Activated naive CD8-positive, alpha-beta T cell treated with anti-CD3 and anti-CD28 coated beads, Interleukin-2, amount 10 ng/mL, durations not matched to agents 7 days and 5 days (primary cell): ENCODE results near the gene EP400. TPM values are rescaled to one million over a fixed set of nuclear protein-coding genes. Genes with fewer than 3 reads are reported as not detected.
A peak's percentile ranks its signal among the peaks of the same experiment; 100 is the strongest.

Experiments
- ATAC-seq: fragments of 150-1000 bp; cut with Tn5 transposase; one replicate; pipeline ENCODE4 v1.10.0; 2021; ENCODE audit warnings: low read depth, moderate library complexity
- POLR2A ChIA-PET: fragments of 350-600 bp; sonication (Branson Sonifier 250); formaldehyde crosslinking; loops from one replicate; lab custom pipeline; 2021; ENCODE audit warnings: antibody characterized with exemption; lab: Charles Lee
- DNase-seq: peaks from one replicate; pipeline ENCODE4 v3.0.0; 2021
- H3K27ac Mint-ChIP-seq: one replicate; pipeline ENCODE4 v1.8.0; 2022; ENCODE audit warnings: mild to moderate bottlenecking, mixed read lengths
- H3K27me3 Mint-ChIP-seq: one replicate; pipeline ENCODE4 v1.8.0; 2022; ENCODE audit warnings: mild to moderate bottlenecking, moderate library complexity, mixed read lengths
- H3K36me3 Mint-ChIP-seq: one replicate; pipeline ENCODE4 v1.8.0; 2021; ENCODE audit warnings: mild to moderate bottlenecking, mixed read lengths
- H3K4me1 Mint-ChIP-seq: one replicate; pipeline ENCODE4 v1.8.0; 2021; ENCODE audit warnings: mixed read lengths
- H3K4me3 Mint-ChIP-seq: one replicate; pipeline ENCODE4 v1.8.0; 2022; ENCODE audit warnings: mild to moderate bottlenecking, moderate library complexity, mixed read lengths
- H3K9me3 Mint-ChIP-seq: one replicate; pipeline ENCODE4 v1.8.0; 2021; ENCODE audit warnings: mixed read lengths
- total RNA-seq, 2 experiments: library from RNA; stranded (reverse); gene quantifications; one replicate each; pipeline ENCODE4 v1.2.3, GENCODE V29; 2021

EP400 gene
- total RNA-seq, 2 experiments from 2014 or later, result 66.7 to 70.2 TPM

DNA sequence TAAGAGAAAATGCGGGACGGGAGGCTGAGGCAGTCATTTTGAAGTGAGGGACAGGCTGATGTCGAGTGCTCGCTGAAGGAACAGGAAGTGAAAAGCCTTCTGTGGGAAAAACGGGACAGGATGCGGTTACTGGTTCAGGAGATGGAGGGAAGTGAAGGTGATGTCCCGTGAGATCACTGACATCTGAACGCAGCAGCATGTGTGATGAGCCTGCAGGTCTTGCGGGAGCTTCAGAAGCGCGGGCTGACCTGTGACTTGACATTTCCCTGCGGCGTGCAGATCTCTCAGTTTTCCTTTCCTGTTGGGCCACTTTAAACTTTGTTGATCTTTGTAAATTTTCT is 116.6 kb downstream of the EP400 start:
- Mint-ChIP-seq H3K4me1 (peaks cover 29% of the 10 kb centered on the region), H3K27ac (peak overlapping the region; percentile 78), H3K9me3 (no peaks in the 10 kb centered on the region), H3K27me3 (no peaks in the 10 kb centered on the region), H3K36me3 (peaks cover 26% of the 10 kb centered on the region), H3K4me3 (peak overlapping the region; percentile 75)
- DNase-seq (no peak), ATAC-seq (peak; percentile 75)
- POLR2A ChIA-PET, result no interaction called here

DNA sequence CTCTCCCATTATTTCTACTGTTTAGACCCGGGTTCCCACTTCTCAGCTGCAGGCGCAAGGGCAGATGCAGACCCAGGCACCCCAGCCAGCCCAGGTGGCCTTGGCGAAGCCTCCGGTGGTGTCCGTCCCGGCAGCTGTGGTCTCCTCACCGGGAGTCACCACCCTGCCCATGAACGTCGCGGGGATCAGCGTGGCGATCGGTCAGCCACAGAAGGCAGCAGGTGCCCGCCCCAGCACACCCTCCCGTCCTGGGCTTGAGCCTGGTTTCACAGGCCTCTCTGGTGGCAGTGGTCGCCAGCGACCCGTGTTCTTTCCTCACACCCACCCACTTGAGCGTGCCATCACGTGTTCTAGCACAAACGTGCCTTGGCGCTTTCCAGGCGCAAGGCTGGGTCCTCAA is 117.0 kb downstream of the EP400 start:
- Mint-ChIP-seq H3K27me3 (no peaks in the 10 kb centered on the region), H3K9me3 (no peaks in the 10 kb centered on the region), H3K4me1 (peaks cover 29% of the 10 kb centered on the region), H3K27ac (peak overlapping the region; percentile 78), H3K36me3 (peaks cover 25% of the 10 kb centered on the region), H3K4me3 (peak overlapping the region; percentile 75)
- POLR2A ChIA-PET, result no interaction called here
- ATAC-seq, result no peak
- DNase-seq, result no peak

DNA sequence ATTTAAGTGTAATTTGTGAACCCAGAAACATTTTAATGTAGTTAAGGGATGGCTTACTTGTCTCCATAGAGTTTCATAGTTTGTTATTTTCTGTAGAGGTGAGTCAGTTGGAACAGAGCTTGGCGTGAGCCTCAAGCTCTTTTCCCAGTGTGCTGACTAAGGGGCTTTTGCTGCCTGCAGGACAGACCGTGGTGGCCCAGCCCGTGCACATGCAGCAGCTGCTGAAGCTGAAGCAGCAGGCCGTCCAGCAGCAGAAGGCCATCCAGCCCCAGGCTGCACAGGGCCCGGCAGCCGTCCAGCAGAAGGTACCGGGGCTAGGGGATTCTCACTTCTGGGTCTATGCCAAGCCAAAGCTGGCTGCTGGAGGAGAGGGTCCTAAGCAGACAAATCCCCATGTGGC is 117.4 kb downstream of the EP400 start:
- DNase-seq (no peak), ATAC-seq (no peak)
- Mint-ChIP-seq H3K27ac (no peak overlapping the region), H3K9me3 (no peaks in the 10 kb centered on the region), H3K4me3 (peak overlapping the region; percentile 13), H3K27me3 (no peaks in the 10 kb centered on the region), H3K36me3 (peaks cover 27% of the 10 kb centered on the region), H3K4me1 (peaks cover 29% of the 10 kb centered on the region)
- POLR2A ChIA-PET, result no interaction called here

DNA sequence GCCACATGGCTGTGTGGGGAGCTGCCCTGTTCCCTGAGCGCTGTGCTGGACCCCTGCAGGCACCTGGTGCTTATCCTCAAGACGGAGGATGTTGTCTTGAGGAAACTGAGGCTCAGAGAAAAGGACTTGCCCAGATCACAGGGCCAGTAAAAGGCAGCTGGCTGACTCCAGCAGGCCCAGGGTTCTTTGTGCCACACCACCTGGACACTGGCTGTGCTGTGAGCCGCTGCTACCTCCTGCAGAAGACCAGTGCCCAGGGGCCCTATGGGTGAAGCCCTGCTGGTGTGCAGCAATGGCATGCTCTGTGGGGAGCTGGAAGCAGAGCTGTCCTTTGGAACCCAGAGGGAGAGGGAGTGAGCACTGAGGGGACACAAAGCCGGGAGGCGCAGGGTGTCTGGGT is 118.5 kb downstream of the EP400 start:
- POLR2A ChIA-PET, result no interaction called here
- peaks cover 27% of the 10 kb centered on the region for H3K4me1 Mint-ChIP-seq
- DNase-seq (no peak), ATAC-seq (no peak)
- H3K9me3 Mint-ChIP-seq, result no peaks in the 10 kb centered on the region
- no peak overlapping the region for H3K4me3 Mint-ChIP-seq
- H3K36me3 Mint-ChIP-seq, result peaks cover 24% of the 10 kb centered on the region
- H3K27me3 Mint-ChIP-seq, result no peaks in the 10 kb centered on the region
- H3K27ac Mint-ChIP-seq, result no peak overlapping the region

DNA sequence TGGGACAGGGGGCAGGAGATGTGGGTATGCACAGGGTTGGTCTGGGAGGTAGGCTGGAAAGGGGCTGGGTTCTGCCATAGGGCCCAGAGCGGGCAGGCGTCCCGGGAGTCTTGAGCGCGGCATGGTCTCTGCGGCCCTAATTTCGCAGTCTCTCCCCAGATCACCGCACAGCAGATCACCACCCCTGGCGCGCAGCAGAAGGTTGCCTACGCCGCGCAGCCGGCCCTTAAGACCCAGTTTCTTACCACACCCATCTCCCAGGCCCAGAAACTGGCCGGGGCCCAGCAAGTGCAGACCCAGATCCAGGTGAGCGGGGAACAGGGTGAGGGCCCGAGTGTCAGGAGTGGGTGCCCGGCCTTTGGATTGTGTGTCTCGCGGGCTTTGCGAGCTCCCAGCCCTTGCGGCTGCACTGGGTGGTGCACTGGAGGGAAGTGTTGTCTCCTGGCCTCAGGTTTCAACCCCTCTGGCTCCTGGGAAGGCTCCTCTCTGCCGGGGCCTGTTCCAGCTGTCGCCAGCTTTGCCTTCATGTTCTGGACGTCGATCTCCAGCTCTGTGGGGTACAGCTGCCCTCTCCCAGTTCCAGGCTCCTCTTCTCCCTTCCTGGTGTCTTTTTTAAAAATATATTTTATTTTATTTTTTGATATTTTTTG is 119.7 kb downstream of the EP400 start:
- H3K4me3 Mint-ChIP-seq, result no peak overlapping the region
- H3K27ac Mint-ChIP-seq, result no peak overlapping the region
- no peaks in the 10 kb centered on the region for H3K27me3 Mint-ChIP-seq
- peaks cover 16% of the 10 kb centered on the region for H3K4me1 Mint-ChIP-seq
- ATAC-seq (no peak), DNase-seq (no peak)
- H3K9me3 Mint-ChIP-seq, result no peaks in the 10 kb centered on the region
- peaks cover 27% of the 10 kb centered on the region for H3K36me3 Mint-ChIP-seq
- POLR2A ChIA-PET, result no interaction called here

DNA sequence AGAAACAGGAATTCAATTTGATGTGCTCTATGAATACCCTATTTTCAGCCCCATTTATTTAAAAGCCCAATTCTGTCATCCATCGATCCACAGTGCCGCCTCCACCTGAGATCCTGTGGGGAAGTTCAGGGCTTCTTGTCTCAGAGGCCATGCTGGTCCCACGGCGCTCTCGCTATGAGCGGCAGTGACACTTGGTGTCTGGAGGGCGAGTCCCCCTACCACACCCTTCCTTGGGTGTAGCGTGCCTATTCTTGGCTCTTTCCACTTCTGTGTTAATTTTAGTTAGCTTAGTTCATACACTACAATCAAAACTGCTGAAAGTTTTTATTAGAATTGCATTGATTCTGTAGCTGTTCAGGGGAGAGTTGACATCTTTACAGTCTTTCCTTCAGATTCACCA is 120.6 kb downstream of the EP400 start:
- DNase-seq (no peak), ATAC-seq (no peak)
- H3K4me1 Mint-ChIP-seq, result peaks cover 16% of the 10 kb centered on the region
- peaks cover 24% of the 10 kb centered on the region for H3K36me3 Mint-ChIP-seq
- no peak overlapping the region for H3K4me3 Mint-ChIP-seq
- POLR2A ChIA-PET, result no interaction called here
- no peaks in the 10 kb centered on the region for H3K27me3 Mint-ChIP-seq
- H3K9me3 Mint-ChIP-seq, result no peaks in the 10 kb centered on the region
- no peak overlapping the region for H3K27ac Mint-ChIP-seq

DNA sequence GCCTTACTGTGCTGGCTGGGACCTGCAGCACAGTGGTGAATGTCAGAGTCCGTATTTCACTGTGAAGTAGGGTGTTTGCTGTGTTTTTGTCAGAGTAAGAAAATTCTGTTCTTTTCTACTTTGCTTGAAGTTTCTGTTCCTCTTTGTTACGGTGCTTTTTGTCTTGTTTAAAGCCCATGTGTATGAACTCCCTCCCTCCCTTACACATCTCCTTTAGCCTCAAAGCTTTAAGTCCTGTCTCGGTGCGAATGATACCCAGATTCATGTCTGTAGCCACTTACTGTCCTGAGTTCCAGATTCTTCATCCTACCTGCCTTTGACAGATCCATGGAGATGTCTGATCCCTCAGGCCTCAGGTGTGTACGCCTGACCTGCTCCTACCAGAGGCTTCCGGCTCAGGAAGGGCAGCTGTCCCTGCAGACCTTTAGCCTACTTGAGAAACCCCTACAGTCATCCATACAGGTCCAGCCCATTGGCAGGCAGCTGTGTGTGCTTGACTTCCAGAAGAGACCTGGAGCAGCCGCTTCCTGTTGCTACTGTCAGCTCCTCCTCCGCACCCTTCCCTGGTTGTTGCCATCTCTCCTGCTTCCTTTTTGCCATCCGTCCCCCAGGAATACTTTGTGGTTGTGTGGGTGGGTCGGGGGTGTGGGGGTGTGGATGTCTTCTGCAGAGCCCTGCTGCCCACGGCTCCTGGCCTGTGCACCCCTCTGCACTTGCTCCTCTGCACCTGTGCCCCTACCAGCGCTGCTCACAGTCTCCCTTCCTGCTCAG is 121.5 kb downstream of the EP400 start:
- POLR2A ChIA-PET, result no interaction called here
- H3K4me1 Mint-ChIP-seq, result peaks cover 11% of the 10 kb centered on the region
- no peaks in the 10 kb centered on the region for H3K27me3 Mint-ChIP-seq
- H3K9me3 Mint-ChIP-seq, result no peaks in the 10 kb centered on the region
- H3K4me3 Mint-ChIP-seq, result no peak overlapping the region
- peaks cover 26% of the 10 kb centered on the region for H3K36me3 Mint-ChIP-seq
- ATAC-seq (no peak), DNase-seq (no peak)
- no peak overlapping the region for H3K27ac Mint-ChIP-seq

DNA sequence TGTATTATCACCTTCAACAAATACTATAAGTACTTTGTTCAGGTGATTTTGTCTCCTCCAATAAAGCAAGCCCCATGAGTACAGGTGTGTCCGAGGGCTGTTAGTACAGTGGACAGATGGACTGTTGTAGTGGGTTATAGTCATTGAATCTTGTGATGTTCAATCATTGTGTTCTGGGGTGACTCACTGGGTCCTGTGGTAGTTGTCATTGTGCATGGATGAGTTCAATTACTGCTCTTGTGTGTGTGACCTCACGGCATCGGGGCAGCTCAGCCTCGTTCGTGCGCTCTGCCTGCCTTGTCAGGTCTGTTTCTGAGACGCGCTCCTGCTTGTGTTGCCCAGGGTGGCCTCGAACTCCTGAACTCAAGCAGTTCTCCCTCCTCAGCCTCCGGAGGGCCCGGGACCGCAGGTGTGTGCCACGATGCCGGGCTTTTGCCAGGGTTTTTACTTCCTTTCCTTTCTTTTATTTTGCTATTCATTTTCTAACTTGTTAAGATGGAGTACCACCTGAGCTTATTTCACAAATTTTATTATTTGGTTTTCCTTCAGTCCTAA is 122.2 kb downstream of the EP400 start:
- ATAC-seq, result no peak
- DNase-seq, result no peak
- Mint-ChIP-seq H3K9me3 (no peaks in the 10 kb centered on the region), H3K4me1 (peaks cover 6% of the 10 kb centered on the region), H3K36me3 (peaks cover 23% of the 10 kb centered on the region), H3K27ac (no peak overlapping the region), H3K27me3 (no peaks in the 10 kb centered on the region), H3K4me3 (no peak overlapping the region)
- POLR2A ChIA-PET, result no interaction called here

DNA sequence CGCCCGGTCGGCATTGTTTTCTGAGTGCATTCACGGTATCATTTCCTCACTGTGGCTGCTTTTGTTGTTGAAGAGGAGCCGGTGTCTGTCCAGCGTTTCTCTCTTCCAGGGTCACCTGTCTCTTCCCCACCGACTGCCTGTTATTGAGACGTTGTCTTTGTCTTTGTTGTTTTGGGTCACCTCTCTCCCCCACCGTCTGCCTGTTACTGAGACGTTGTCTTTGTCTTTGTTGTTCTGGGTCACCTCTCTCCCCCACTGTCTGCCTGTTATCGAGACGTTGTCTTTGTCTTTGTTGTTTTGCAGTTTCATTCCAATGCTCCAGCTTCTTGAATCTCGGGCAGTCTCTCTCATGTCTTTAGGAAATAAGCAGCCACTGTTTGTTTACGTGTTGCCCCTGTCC is 124.5 kb downstream of the EP400 start:
- H3K9me3 Mint-ChIP-seq, result no peaks in the 10 kb centered on the region
- no peak overlapping the region for H3K27ac Mint-ChIP-seq
- no peaks in the 10 kb centered on the region for H3K4me1 Mint-ChIP-seq
- POLR2A ChIA-PET, result no interaction called here
- DNase-seq, result no peak
- ATAC-seq, result no peak
- no peaks in the 10 kb centered on the region for H3K27me3 Mint-ChIP-seq
- peaks cover 15% of the 10 kb centered on the region for H3K36me3 Mint-ChIP-seq
- no peak overlapping the region for H3K4me3 Mint-ChIP-seq

DNA sequence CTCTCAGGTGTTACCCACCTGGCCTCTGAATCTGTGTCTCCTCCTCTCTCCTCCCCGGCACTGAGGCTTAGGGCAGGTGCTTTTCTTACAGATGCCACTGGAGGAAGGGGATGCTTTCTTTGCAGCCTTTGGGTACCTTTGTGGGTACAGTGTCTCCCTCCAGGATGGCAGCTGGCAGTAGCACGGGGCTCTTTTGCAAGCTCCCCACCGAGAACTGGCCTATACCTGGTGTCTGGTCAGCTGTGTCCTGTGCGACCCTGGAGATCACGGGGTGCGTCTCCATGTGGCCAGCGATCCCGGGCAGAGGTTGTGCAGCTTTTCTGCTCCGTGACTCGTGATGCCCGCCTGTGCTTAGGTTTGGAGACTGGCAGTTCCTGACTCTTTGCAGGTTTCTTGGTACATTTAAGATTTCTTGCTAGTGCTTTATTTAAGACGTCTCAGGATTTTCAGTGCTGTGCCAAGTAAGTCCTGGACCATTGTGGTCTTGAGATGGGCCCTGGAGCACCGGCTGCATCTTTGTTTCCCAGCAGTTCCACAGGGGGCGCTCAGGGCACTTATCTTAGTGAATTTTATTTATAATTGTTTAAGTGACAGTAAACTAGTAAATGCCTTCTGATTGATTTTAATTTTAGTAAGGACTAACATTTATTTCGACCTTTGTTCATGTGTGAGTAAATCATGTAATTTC is 125.4 kb downstream of the EP400 start:
- POLR2A ChIA-PET, result no interaction called here
- Mint-ChIP-seq H3K27ac (no peak overlapping the region), H3K4me1 (no peaks in the 10 kb centered on the region), H3K9me3 (no peaks in the 10 kb centered on the region), H3K36me3 (peaks cover 14% of the 10 kb centered on the region), H3K27me3 (no peaks in the 10 kb centered on the region), H3K4me3 (no peak overlapping the region)
- DNase-seq (no peak), ATAC-seq (no peak)

DNA sequence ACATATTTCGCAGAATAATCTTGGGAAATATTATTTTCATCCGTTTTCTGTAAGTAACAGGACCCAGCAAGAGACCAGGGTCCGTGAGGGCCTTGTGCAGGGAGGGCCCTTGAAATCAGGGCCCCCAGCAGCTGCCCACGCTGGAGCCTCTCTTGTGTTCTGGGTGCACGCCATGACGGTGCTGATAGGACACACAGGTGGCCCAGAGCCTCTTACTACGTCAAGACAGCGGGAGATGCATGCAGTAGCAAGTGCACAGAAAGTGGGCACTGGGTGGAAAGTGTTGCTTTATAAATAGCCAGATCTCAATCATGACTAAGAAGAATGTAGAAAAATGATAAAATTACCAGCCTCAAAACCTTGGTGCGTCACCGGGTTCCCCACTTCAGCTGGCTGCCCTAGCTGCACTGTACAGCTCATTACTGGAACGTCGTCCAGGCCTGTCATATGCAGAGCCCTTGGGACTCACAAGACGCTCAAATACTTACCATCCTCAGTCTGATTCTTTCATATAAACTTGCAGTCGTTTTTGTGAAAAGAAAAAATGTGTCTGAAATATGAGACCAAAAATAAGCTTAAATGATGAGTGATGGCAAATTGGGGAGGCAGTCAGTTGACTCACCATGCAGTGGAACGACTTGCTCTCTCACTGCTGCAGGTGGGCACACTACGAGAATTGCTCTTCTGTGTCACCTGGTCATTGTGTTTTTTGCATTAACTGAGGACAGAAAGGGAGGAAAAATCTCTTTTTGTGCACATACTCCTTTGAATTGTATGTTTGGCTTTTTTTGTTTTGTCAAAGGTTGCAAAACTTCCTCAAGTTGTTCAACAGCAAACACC is 126.2 kb downstream of the EP400 start:
- no peak for DNase-seq
- ATAC-seq, result no peak
- POLR2A ChIA-PET, result no interaction called here
- Mint-ChIP-seq H3K4me3 (no peak overlapping the region), H3K27ac (no peak overlapping the region), H3K9me3 (no peaks in the 10 kb centered on the region), H3K36me3 (peaks cover 14% of the 10 kb centered on the region), H3K27me3 (no peaks in the 10 kb centered on the region), H3K4me1 (no peaks in the 10 kb centered on the region)

DNA sequence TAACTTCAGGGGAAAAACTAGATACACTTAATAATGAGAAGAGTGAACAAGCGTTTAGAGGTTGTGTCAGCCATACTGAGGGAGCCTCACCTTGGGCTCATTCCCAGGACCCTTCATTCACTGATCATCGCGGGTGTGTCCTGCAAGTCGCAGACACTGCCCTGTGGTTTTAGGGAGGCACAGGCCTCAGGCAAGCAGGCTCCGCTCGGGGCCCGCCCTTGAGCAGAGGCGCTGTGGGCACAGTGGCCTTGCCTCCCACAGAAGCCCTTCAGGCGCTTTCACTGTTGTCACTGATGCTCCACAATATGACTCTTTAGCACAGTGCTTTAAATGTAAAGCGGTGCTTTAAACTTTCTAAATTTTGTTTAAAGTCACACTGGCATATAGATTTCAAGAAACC is 127.0 kb downstream of the EP400 start:
- Mint-ChIP-seq H3K9me3 (no peaks in the 10 kb centered on the region), H3K4me3 (no peak overlapping the region), H3K4me1 (no peaks in the 10 kb centered on the region), H3K36me3 (peaks cover 12% of the 10 kb centered on the region), H3K27me3 (no peaks in the 10 kb centered on the region), H3K27ac (no peak overlapping the region)
- DNase-seq, result no peak
- POLR2A ChIA-PET, result no interaction called here
- ATAC-seq, result no peak
